Effector CD8-positive, alpha-beta T cell (primary cell): ENCODE measurements around the gene RACK1.

ENCODE experiments used
- DNase-seq: peaks from one replicate; lab custom pipeline; 2025; lab: John Stamatoyannopoulos, UW

RACK1 gene

GRCh38 chr5:181259974-181260719 lies 16.4 kb upstream of the RACK1 start:
- DNase-seq = no peak

GRCh38 chr5:181259283-181259682 lies 15.6 kb upstream of the RACK1 start:
- DNase-seq = no peak

- DNase-seq = no peak
Observed at GRCh38 chr5:181258576-181258975, 14.9 kb upstream of the RACK1 start.

GRCh38 chr5:181255836-181256578 lies 12.3 kb upstream of the RACK1 start:
- DNase-seq = no peak

GRCh38 chr5:181255276-181255675 lies 11.6 kb upstream of the RACK1 start:
- no peak for DNase-seq

- no peak for DNase-seq
Observed at GRCh38 chr5:181248277-181248676, 4.6 kb upstream of the RACK1 start.

- no peak for DNase-seq
Observed at GRCh38 chr5:181246276-181247049, 2.8 kb upstream of the RACK1 start.

- no peak for DNase-seq
Observed at GRCh38 chr5:181245427-181246275, 1.9 kb upstream of the RACK1 start.

GRCh38 chr5:181243018-181243563 lies 615 bp downstream of the RACK1 start:
- no peak for DNase-seq

- DNase-seq = no peak
Observed at GRCh38 chr5:181242031-181242451, 1.7 kb downstream of the RACK1 start.

- no peak for DNase-seq
Observed at GRCh38 chr5:181241393-181241975, 2.2 kb downstream of the RACK1 start.

- DNase-seq = no peak
Observed at GRCh38 chr5:181239062-181239663, 4.5 kb downstream of the RACK1 start.

GRCh38 chr5:181237729-181238385 lies 5.8 kb downstream of the RACK1 start:
- no peak for DNase-seq

GRCh38 chr5:181236954-181237641 lies 6.6 kb downstream of the RACK1 start:
- no peak for DNase-seq

GRCh38 chr5:181236471-181236870 lies 7.2 kb downstream of the RACK1 start:
- no peak for DNase-seq

GRCh38 chr5:181235689-181236366 lies 7.9 kb downstream of the RACK1 start:
- no peak for DNase-seq

GRCh38 chr5:181235323-181235688 lies 8.4 kb downstream of the RACK1 start:
- no peak for DNase-seq

- no peak for DNase-seq
Observed at GRCh38 chr5:181234455-181235306, 9.0 kb downstream of the RACK1 start.
